ENCODE measurements around the gene LDB1. TPM values are rescaled to one million over a fixed set of nuclear protein-coding genes. Genes with fewer than 3 reads are reported as not detected.
A peak's percentile ranks its signal among the peaks of the same experiment; 100 is the strongest.

LDB1 gene
- total RNA-seq, 6 experiments from 2014 or later = 51.6 to 64.8 (median 59.3) TPM

GRCh38 chr10:102150970-102151773 is 31.0 kb upstream of the LDB1 start:
- H3K4me1 Mint-ChIP-seq (ENCODE audit: low read depth) = peaks cover 64% of the 10 kb centered on the region
- peaks cover 3% of the 10 kb centered on the region for H3K27me3 Mint-ChIP-seq (ENCODE audit: insufficient read depth)
- H3K27ac Mint-ChIP-seq = peak overlapping the region; percentile 97
- TF ChIP-seq, protein P1, sequence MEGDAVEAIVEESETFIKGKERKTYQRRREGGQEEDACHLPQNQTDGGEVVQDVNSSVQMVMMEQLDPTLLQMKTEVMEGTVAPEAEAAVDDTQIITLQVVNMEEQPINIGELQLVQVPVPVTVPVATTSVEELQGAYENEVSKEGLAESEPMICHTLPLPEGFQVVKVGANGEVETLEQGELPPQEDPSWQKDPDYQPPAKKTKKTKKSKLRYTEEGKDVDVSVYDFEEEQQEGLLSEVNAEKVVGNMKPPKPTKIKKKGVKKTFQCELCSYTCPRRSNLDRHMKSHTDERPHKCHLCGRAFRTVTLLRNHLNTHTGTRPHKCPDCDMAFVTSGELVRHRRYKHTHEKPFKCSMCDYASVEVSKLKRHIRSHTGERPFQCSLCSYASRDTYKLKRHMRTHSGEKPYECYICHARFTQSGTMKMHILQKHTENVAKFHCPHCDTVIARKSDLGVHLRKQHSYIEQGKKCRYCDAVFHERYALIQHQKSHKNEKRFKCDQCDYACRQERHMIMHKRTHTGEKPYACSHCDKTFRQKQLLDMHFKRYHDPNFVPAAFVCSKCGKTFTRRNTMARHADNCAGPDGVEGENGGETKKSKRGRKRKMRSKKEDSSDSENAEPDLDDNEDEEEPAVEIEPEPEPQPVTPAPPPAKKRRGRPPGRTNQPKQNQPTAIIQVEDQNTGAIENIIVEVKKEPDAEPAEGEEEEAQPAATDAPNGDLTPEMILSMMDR (IDR thresholded peaks at IDR 0.05) = no peak
- H3K9me3 Mint-ChIP-seq = no peaks in the 10 kb centered on the region
- H3K4me3 Mint-ChIP-seq = peak overlapping the region; percentile 98
- DNase-seq = peak; percentile 67
- H3K36me3 Mint-ChIP-seq (ENCODE audit: low read depth) = peaks cover 59% of the 10 kb centered on the region

DNA sequence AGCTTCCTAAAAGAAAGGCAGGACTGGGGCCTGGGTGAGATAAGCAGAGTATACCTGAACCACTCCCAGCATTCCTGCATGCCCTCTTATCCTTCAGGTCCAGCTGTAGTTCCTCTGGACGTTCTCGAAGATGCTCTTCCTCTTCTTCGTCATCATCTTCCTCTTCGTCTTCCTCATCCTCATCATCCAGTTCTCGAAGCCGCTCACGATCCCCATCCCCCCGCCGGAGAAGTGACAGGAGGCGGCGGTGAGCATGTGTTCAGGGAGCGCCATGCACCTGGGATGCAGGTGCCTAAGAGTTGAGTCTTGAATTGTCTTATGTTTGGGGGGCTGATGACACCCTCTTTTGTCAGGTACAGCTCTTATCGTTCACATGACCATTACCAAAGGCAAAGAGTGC is 28.1 kb upstream of the LDB1 start:
- TF ChIP-seq, protein P1 (IDR thresholded peaks at IDR 0.05) = no peak
- DNase-seq = no peak
- Mint-ChIP-seq H3K27me3 (ENCODE audit: insufficient read depth) (peaks cover 5% of the 10 kb centered on the region), H3K27ac (peak overlapping the region; percentile 68), H3K4me1 (ENCODE audit: low read depth) (peaks cover 58% of the 10 kb centered on the region), H3K4me3 (no peak overlapping the region), H3K9me3 (no peaks in the 10 kb centered on the region), H3K36me3 (ENCODE audit: low read depth) (peaks cover 71% of the 10 kb centered on the region)

GRCh38 chr10:102147561-102147960 is 27.4 kb upstream of the LDB1 start:
- Mint-ChIP-seq H3K4me3 (no peak overlapping the region), H3K27ac (peak overlapping the region; percentile 56; the same call in 1 of the 2 replicates), H3K4me1 (ENCODE audit: low read depth) (peaks cover 51% of the 10 kb centered on the region), H3K27me3 (ENCODE audit: insufficient read depth) (peaks cover 3% of the 10 kb centered on the region), H3K36me3 (ENCODE audit: low read depth) (peaks cover 69% of the 10 kb centered on the region), H3K9me3 (no peaks in the 10 kb centered on the region)
- no peak for DNase-seq
- TF ChIP-seq, protein P1 (IDR thresholded peaks at IDR 0.05) = no peak

DNA sequence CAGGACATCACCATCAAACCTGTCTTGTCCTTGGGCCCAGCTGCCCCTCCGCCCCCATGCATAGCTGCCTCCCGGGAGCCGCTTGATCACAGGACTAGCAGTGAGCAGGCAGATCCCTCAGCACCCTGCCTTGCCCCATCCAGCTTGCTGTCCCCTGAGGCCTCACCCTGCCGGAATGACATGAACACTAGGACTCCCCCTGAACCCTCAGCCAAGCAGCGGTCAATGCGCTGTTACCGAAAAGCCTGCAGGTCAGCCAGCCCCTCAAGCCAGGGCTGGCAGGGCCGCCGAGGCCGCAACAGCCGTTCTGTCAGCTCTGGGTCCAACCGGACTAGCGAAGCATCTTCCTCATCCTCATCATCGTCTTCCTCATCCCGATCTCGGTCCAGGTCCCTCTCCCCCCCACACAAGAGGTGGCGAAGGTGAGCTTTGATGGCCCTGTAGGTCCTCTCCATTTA is 26.8 kb upstream of the LDB1 start:
- H3K27me3 Mint-ChIP-seq (ENCODE audit: insufficient read depth) = peaks cover 3% of the 10 kb centered on the region
- TF ChIP-seq, protein P1 (IDR thresholded peaks at IDR 0.05) = no peak
- no peaks in the 10 kb centered on the region for H3K9me3 Mint-ChIP-seq
- peaks cover 50% of the 10 kb centered on the region for H3K4me1 Mint-ChIP-seq (ENCODE audit: low read depth)
- no peak overlapping the region for H3K4me3 Mint-ChIP-seq
- DNase-seq = no peak
- H3K27ac Mint-ChIP-seq = peak overlapping the region; percentile 56
- peaks cover 66% of the 10 kb centered on the region for H3K36me3 Mint-ChIP-seq (ENCODE audit: low read depth)

DNA sequence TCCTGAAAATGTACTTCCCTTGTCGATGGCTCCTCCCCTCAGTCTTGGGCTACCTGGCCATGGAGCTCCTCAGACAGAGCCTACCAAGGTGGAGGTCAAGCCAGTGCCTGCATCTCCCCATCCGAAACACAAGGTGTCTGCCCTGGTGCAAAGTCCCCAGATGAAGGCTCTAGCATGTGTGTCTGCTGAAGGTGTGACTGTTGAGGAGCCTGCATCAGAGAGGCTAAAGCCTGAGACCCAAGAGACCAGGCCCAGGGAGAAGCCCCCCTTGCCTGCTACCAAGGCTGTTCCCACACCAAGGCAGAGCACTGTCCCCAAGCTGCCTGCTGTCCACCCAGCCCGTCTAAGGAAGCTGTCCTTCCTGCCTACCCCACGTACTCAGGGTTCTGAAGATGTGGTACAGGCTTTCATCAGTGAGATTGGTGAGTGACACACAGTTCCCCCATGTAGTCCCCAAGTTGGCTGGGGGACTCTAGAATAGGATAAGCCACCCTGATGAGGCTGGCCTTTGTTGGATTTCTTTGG is 21.5 kb upstream of the LDB1 start:
- TF ChIP-seq, protein P1 (IDR thresholded peaks at IDR 0.05) = no peak

More for the DNA sequence above, 21.5 kb upstream of the LDB1 start:
- H3K9me3 Mint-ChIP-seq = no peaks in the 10 kb centered on the region
- H3K36me3 Mint-ChIP-seq (ENCODE audit: low read depth) = peaks cover 52% of the 10 kb centered on the region
- no peak overlapping the region for H3K27ac Mint-ChIP-seq
- peaks cover 5% of the 10 kb centered on the region; the same call in 1 of the 2 replicates for H3K27me3 Mint-ChIP-seq (ENCODE audit: insufficient read depth)
- H3K4me1 Mint-ChIP-seq (ENCODE audit: low read depth) = peaks cover 11% of the 10 kb centered on the region
- DNase-seq = no peak
- no peak overlapping the region for H3K4me3 Mint-ChIP-seq

Data from HFFc6 (cell line).